Activated T-cell treated with anti-CD3 and anti-CD28 coated beads for 1 hour (primary cell): ENCODE measurements around the gene ACOXL.
"Not testable (repeated sequence)": the region's sequence is repeated elsewhere in the genome, so short reads cannot be mapped to it uniquely, and the experiment has no call there.

Experiments
- DNase-seq: peaks from one replicate; pipeline ENCODE4 v3.0.0-alpha.2; 2020; ENCODE audit warnings: low read depth

ACOXL gene

GRCh38 chr2:111066062-111066593 is 333.8 kb downstream of the ACOXL start:
- no peak for DNase-seq

GRCh38 chr2:111068435-111069058 is 336.2 kb downstream of the ACOXL start:
- DNase-seq = no peak

- no peak for DNase-seq
Observed at GRCh38 chr2:111069722-111070121, 337.3 kb downstream of the ACOXL start.

- no peak for DNase-seq
Observed at GRCh38 chr2:111071600-111072171, 339.3 kb downstream of the ACOXL start.

- DNase-seq = no peak
Observed at GRCh38 chr2:111072220-111072871, 340.0 kb downstream of the ACOXL start.

- not testable (repeated sequence) for DNase-seq
Observed at GRCh38 chr2:111082659-111083058, 350.3 kb downstream of the ACOXL start.

- no peak for DNase-seq
Observed at GRCh38 chr2:111091811-111092211, 359.4 kb downstream of the ACOXL start.

GRCh38 chr2:111094691-111095090 is 362.3 kb downstream of the ACOXL start:
- no peak for DNase-seq

- no peak for DNase-seq
Observed at GRCh38 chr2:111095434-111095833, 363.1 kb downstream of the ACOXL start.

- no peak for DNase-seq
Observed at GRCh38 chr2:111099402-111099801, 367.0 kb downstream of the ACOXL start.

- DNase-seq = no peak
Observed at GRCh38 chr2:111100087-111100764, 367.9 kb downstream of the ACOXL start.

- DNase-seq = no peak
Observed at GRCh38 chr2:111100765-111101162, 368.4 kb downstream of the ACOXL start.

- no peak for DNase-seq
Observed at GRCh38 chr2:111101592-111101991, 369.2 kb downstream of the ACOXL start.

GRCh38 chr2:111102216-111102615 is 369.8 kb downstream of the ACOXL start:
- no peak for DNase-seq

- DNase-seq = no peak
Observed at GRCh38 chr2:111105926-111106325, 373.6 kb downstream of the ACOXL start.

- DNase-seq = no peak
Observed at GRCh38 chr2:111106706-111107105, 374.3 kb downstream of the ACOXL start.

GRCh38 chr2:111108745-111109271 is 376.4 kb downstream of the ACOXL start:
- DNase-seq = no peak

GRCh38 chr2:111111101-111111755 is 378.9 kb downstream of the ACOXL start:
- no peak for DNase-seq

GRCh38 chr2:111113838-111114237 is 381.5 kb downstream of the ACOXL start:
- DNase-seq = no peak

- DNase-seq = no peak
Observed at GRCh38 chr2:111116011-111116746, 383.8 kb downstream of the ACOXL start.
